HepG2 (cell line): Measurements from ENCODE around the gene SLC6A16. TPM values are rescaled to one million over a fixed set of nuclear protein-coding genes. Genes with fewer than 3 reads are reported as not detected.

ENCODE experiments used
- CBX5 ChIP-seq: sonication (generic); formaldehyde crosslinking; IDR thresholded peaks from 2 replicates; pipeline ENCODE4 v1.4.0; 2020; ENCODE audit warnings: missing genetic modification reagents, borderline replicate concordance
- CEBPG ChIP-seq: IDR thresholded peaks from 2 replicates; pipeline ENCODE4 v1.6.1; 2016
- CREM ChIP-seq, 2 experiments: sonication (generic) in 1 of 2; formaldehyde crosslinking in 1 of 2; IDR thresholded peaks; 2 replicates each; pipeline versions ENCODE4 v1.4.0 to v1.6.1; 2016 to 2020; ENCODE audit warnings: antibody characterized with exemption in 1 of 2, mild to moderate bottlenecking in 1 of 2, missing genetic modification reagents in 1 of 2
- ETS1 ChIP-seq: sonication (generic); formaldehyde crosslinking; IDR thresholded peaks from 2 replicates; pipeline ENCODE4 v1.4.0; 2020; ENCODE audit warnings: missing genetic modification reagents
- FOXK1 ChIP-seq: sonication (generic); formaldehyde crosslinking; IDR thresholded peaks from 2 replicates; pipeline ENCODE4 v1.4.0; 2020; ENCODE audit warnings: low read depth, missing genetic modification reagents, borderline replicate concordance
- GATAD2A ChIP-seq: IDR thresholded peaks from 2 replicates; pipeline ENCODE4 v1.6.1; 2016
- HDAC2 ChIP-seq: sonication (generic); formaldehyde crosslinking; IDR thresholded peaks from 2 replicates; pipeline ENCODE4 v1.4.0; 2020; ENCODE audit warnings: missing genetic modification reagents
- HNRNPK ChIP-seq: fragments of 200-400 bp; formaldehyde crosslinking; IDR thresholded peaks from 2 replicates; pipeline ENCODE4 v1.6.1; 2018; ENCODE audit warnings: low read length, low read depth, moderate library complexity, mild to moderate bottlenecking; ENCODE audit not compliant: poor library complexity, severe bottlenecking
- KAT8 ChIP-seq: IDR thresholded peaks from 2 replicates; pipeline ENCODE4 v1.6.1; 2016; ENCODE audit warnings: missing genetic modification reagents, missing compliant biosample characterization
- KLF11 ChIP-seq: IDR thresholded peaks from 2 replicates; pipeline ENCODE4 v1.6.1; 2016; ENCODE audit warnings: missing compliant biosample characterization
- MAFK ChIP-seq, 2 experiments: IDR thresholded peaks in 1 of 2; conservative IDR thresholded peaks in 1 of 2; 2 replicates each; pipeline ENCODE4 v1.6.1; 2011; ENCODE audit warnings: improper control_type of control experiment in 2 of 2, low read length in 2 of 2
- MTERF4 ChIP-seq: sonication (generic); formaldehyde crosslinking; IDR thresholded peaks from 2 replicates; pipeline ENCODE4 v1.8.0; 2023; ENCODE audit warnings: mild to moderate bottlenecking, missing genetic modification reagents
- NFYC ChIP-seq: IDR thresholded peaks from 2 replicates; pipeline ENCODE4 v1.6.1; 2016; ENCODE audit warnings: missing genetic modification reagents, missing compliant biosample characterization
- NR2F6 ChIP-seq, 2 experiments: IDR thresholded peaks; 2 replicates each; pipeline ENCODE4 v1.6.1; 2016; ENCODE audit warnings: antibody characterized with exemption in 1 of 2, mild to moderate bottlenecking in 1 of 2
- RAD51 ChIP-seq: fragments of 450-650 bp; IDR thresholded peaks from 2 replicates; pipeline ENCODE4 v1.6.1; 2016; ENCODE audit warnings: borderline replicate concordance
- REL ChIP-seq: sonication (generic); formaldehyde crosslinking; conservative IDR thresholded peaks from 2 replicates; pipeline ENCODE4 v1.8.0; 2022; ENCODE audit warnings: mild to moderate bottlenecking, missing genetic modification reagents, moderate library complexity
- SNAI1 ChIP-seq: sonication (generic); formaldehyde crosslinking; IDR thresholded peaks from 2 replicates; pipeline ENCODE4 v1.5.0; 2020; ENCODE audit warnings: mild to moderate bottlenecking, missing genetic modification reagents, borderline replicate concordance
- TOE1 ChIP-seq: sonication (generic); formaldehyde crosslinking; IDR thresholded peaks from 2 replicates; pipeline ENCODE4 v1.4.0; 2020; ENCODE audit warnings: mild to moderate bottlenecking, missing genetic modification reagents
- U2AF1 ChIP-seq: fragments of 200-400 bp; formaldehyde crosslinking; optimal IDR thresholded peaks from 2 replicates; pipeline ENCODE3; 2017; ENCODE audit warnings: mild to moderate bottlenecking, low read depth, low read length
- ZFP36L1 ChIP-seq: sonication (generic); formaldehyde crosslinking; IDR thresholded peaks from 2 replicates; pipeline ENCODE4 v1.8.0; 2022; ENCODE audit warnings: mild to moderate bottlenecking, missing genetic modification reagents, moderate library complexity
- ZNF205 ChIP-seq: IDR thresholded peaks from 2 replicates; pipeline ENCODE4 v1.6.1; 2018; ENCODE audit warnings: missing biosample characterization, missing genetic modification reagents
- ZNF331 ChIP-seq: sonication (generic); formaldehyde crosslinking; IDR thresholded peaks from 2 replicates; pipeline ENCODE4 v1.4.0; 2020; ENCODE audit warnings: missing genetic modification reagents
- polyA plus RNA-seq, 8 experiments: library from polyadenylated mRNA; depleted of rRNA in 3 of 8; stranded (reverse) in 7 of 8; unstranded in 1 of 8; fragments of >200 nt; fragmentation: Illumina TruSeq in 4 of 8; extraction: Trizol in 4 of 8; gene quantifications; 2 replicates each; pipeline versions ENCODE4 v1.2.1 to v1.2.3, GENCODE V29; 2011 to 2016; ENCODE audit warnings: low read depth in 4 of 8, missing spikeins in 1 of 8, mixed read lengths in 1 of 8; ENCODE audit not compliant: insufficient read depth in 1 of 8
- total RNA-seq, 5 experiments: library from RNA; depleted of rRNA; stranded (reverse); fragments of >200 nt; fragmentation: Illumina TruSeq; extraction: Trizol; gene quantifications; 2 replicates each; pipeline ENCODE4 v1.2.3, GENCODE V29; 2016; ENCODE audit warnings: low read depth in 1 of 5
- TF ChIP-seq, protein P1 (sequence below): sonication (generic); formaldehyde crosslinking; IDR thresholded peaks from 2 replicates; pipeline ENCODE4 v1.5.0; 2020; ENCODE audit warnings: missing genetic modification reagents, mild to moderate bottlenecking, borderline replicate concordance

Gene SLC6A16
- total and polyA plus RNA-seq, 2 of the 13 experiments (the other 11 are each of a cell fraction or from before 2014, with no cell fraction given) = 0.07 to 0.18 TPM

DNA sequence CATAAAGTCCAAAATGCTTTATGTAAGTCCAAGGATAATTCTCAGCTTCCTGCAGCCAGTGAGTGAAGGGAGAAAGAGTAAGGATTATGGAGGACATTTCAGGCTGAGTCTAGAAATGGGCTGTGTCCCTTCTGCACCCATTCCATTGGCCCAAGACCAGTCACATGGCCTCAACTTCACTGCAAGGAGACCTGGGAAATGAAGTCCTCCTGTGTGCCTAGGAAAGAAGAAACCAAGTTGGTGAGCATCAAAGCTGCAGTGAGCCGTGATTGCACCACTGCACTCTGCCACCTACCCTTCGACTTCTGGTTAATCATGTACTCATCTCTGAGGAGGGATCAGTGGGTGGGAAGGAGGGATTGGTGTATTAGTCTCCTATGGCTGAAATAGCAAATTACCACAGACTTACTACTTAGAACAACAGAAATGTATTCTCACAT, 6.6 kb upstream of the SLC6A16 start (continued):
- TF ChIP-seq ETS1 (no peak), HNRNPK (no peak), SNAI1 (CRISPR knock-in tag) (no peak), FOXK1 (CRISPR knock-in tag) (peak; percentile 43; the same call in 1 of the 2 replicates), CEBPG (CRISPR knock-in tag) (peak; percentile 88), REL (no peak), RAD51 (peak; percentile 49; the same call in 1 of the 2 replicates), ZNF205 (CRISPR knock-in tag) (0 out of 2 replicates have a peak, but pooled peaks have one; percentile 35), KLF11 (peak; percentile 80; the same call in 1 of the 2 replicates), KAT8 (CRISPR knock-in tag) (peak; percentile 74), CREM (IDR thresholded peaks at IDR 0.05) (peak; percentile 65; the same call in 1 of the 2 replicates), CREM (CRISPR knock-in tag; IDR thresholded peaks at IDR 0.05) (no peak), GATAD2A (CRISPR knock-in tag) (0 out of 2 replicates have a peak, but pooled peaks have one; percentile 47), MAFK (conservative IDR thresholded peaks at IDR 0.05 in 1 of 2, IDR thresholded peaks at IDR 0.05 in 1 of 2; ENCODE audit: low read length in 2 of 2) (no peak), NR2F6 (IDR thresholded peaks at IDR 0.05) (no peak), NR2F6 (CRISPR knock-in tag; IDR thresholded peaks at IDR 0.05) (0 out of 2 replicates have a peak, but pooled peaks have one; percentile 15), HDAC2 (peak; percentile 30; the same call in 1 of the 2 replicates), CBX5 (CRISPR knock-in tag) (0 out of 2 replicates have a peak, but pooled peaks have one; percentile 23), ZFP36L1 (CRISPR knock-in tag) (peak; percentile 39; the same call in 1 of the 2 replicates), TOE1 (no peak), NFYC (peak; percentile 91), MTERF4 (no peak), U2AF1 (no peak), ZNF331 (0 out of 2 replicates have a peak, but pooled peaks have one; percentile 46)
- TF ChIP-seq, protein P1, sequence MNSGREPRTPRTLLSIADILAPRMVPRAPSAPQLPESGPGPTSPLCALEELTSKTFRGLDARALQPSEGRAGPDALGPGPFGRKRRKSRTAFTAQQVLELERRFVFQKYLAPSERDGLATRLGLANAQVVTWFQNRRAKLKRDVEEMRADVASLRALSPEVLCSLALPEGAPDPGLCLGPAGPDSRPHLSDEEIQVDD (CRISPR knock-in tag) = no peak
